ENCODE results near the gene HYI.

HYI gene

DNA sequence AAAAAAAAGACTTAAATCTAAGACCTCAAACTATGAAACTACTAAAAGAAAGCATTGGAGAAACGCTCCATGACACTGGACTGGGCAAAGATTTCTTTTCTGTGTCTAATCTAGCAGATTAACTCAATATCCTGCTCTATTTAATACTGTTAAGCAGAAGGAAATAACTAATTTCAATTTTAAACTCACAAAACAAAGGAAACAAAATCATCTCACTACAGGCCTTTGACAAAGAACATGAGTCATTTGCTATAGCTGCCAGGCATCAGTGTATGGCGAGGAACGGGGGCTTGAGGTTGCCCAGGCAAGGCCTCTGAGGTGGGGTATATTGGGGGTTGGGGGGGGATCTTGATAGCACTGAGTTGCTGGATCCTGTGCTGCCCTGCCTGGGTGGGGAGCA lies 43.2 kb downstream of the HYI start:
- no peak for TF ChIP-seq ZBTB7A (IDR thresholded peaks at IDR 0.05; ENCODE audit: low read depth)
- TF ChIP-seq NFIC (IDR thresholded peaks at IDR 0.05), result no peak
- no peak for TF ChIP-seq TCF12 (IDR thresholded peaks at IDR 0.05; ENCODE audit: low read depth)
- TF ChIP-seq, protein P1, sequence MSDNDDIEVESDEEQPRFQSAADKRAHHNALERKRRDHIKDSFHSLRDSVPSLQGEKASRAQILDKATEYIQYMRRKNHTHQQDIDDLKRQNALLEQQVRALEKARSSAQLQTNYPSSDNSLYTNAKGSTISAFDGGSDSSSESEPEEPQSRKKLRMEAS (IDR thresholded peaks at IDR 0.05), result no peak
- no peak for TF ChIP-seq CREB1 (IDR thresholded peaks at IDR 0.05; ENCODE audit: low read depth)
- TF ChIP-seq TEAD4 (IDR thresholded peaks at IDR 0.05), result no peak
- no peak for TF ChIP-seq EP300 (IDR thresholded peaks at IDR 0.05; ENCODE audit: borderline replicate concordance)
- no peak for TF ChIP-seq RAD21 (IDR thresholded peaks at IDR 0.05; ENCODE audit: low read depth)
- TF ChIP-seq EGR1 (IDR thresholded peaks at IDR 0.05), result no peak
- TF ChIP-seq CEBPB (IDR thresholded peaks at IDR 0.05), result no peak
- TF ChIP-seq, protein P2, sequence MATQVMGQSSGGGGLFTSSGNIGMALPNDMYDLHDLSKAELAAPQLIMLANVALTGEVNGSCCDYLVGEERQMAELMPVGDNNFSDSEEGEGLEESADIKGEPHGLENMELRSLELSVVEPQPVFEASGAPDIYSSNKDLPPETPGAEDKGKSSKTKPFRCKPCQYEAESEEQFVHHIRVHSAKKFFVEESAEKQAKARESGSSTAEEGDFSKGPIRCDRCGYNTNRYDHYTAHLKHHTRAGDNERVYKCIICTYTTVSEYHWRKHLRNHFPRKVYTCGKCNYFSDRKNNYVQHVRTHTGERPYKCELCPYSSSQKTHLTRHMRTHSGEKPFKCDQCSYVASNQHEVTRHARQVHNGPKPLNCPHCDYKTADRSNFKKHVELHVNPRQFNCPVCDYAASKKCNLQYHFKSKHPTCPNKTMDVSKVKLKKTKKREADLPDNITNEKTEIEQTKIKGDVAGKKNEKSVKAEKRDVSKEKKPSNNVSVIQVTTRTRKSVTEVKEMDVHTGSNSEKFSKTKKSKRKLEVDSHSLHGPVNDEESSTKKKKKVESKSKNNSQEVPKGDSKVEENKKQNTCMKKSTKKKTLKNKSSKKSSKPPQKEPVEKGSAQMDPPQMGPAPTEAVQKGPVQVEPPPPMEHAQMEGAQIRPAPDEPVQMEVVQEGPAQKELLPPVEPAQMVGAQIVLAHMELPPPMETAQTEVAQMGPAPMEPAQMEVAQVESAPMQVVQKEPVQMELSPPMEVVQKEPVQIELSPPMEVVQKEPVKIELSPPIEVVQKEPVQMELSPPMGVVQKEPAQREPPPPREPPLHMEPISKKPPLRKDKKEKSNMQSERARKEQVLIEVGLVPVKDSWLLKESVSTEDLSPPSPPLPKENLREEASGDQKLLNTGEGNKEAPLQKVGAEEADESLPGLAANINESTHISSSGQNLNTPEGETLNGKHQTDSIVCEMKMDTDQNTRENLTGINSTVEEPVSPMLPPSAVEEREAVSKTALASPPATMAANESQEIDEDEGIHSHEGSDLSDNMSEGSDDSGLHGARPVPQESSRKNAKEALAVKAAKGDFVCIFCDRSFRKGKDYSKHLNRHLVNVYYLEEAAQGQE (IDR thresholded peaks at IDR 0.05; ENCODE audit: low read depth), result no peak
- no peak for TF ChIP-seq FOXM1 (IDR thresholded peaks at IDR 0.05; ENCODE audit: borderline replicate concordance, low read depth)
- TF ChIP-seq, protein P3, sequence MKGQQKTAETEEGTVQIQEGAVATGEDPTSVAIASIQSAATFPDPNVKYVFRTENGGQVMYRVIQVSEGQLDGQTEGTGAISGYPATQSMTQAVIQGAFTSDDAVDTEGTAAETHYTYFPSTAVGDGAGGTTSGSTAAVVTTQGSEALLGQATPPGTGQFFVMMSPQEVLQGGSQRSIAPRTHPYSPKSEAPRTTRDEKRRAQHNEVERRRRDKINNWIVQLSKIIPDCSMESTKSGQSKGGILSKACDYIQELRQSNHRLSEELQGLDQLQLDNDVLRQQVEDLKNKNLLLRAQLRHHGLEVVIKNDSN (IDR thresholded peaks at IDR 0.05), result no peak
- no peak for TF ChIP-seq YY1 (IDR thresholded peaks at IDR 0.05; ENCODE audit: low read depth)

DNA sequence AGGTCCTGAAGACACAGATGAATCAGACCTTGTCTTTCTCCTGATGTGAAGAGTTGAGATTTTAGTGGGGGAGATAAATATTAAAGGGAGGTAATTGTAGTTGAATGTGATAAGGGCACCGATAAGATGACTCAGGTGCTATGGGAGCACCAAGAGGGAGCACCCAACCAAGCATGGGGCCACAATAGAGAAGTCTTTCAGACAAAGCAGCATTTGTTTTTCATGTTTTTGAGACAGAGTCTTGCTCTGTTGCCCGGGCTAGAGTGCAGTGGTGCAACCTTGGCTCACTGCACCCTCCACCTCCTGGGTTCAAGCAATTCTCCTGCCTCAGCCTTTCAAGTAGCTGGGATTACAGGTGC lies 47.9 kb downstream of the HYI start:
- TF ChIP-seq TCF12 (IDR thresholded peaks at IDR 0.05; ENCODE audit: low read depth), result no peak
- TF ChIP-seq, protein P2 (IDR thresholded peaks at IDR 0.05; ENCODE audit: low read depth), result no peak
- TF ChIP-seq EGR1 (IDR thresholded peaks at IDR 0.05), result no peak
- no peak for TF ChIP-seq TEAD4 (IDR thresholded peaks at IDR 0.05)
- TF ChIP-seq CREB1 (IDR thresholded peaks at IDR 0.05; ENCODE audit: low read depth), result no peak

DNA sequence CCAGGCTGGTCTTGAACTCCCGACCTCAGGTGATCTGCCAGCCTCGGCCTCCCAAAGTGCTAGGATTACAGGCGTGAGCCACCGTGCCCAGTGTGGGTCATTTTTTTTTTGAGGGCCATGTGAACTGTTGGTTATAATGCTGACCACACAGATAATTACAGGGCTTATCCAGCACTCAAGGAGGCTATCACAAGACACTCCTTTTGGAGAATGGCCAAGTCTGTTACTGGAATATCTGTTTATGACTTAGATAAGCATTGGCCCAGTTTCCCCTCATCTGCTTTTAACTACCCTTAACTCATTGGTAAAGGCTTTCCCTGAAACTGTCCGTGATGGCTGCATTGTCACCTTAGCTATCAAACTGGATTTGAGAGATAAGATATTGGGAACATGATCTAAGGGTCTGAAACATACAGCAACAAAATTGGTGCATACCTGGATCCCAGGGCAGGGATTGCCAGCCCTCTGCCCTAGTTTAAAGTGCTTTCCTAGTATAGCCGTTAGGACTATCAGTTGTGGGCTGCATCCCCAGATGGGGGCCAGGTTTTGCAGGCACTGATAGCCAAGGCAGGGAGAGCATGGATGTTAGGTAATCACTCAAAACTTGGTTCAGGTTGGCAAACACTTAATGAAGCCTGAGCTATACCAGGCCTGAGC lies 48.4 kb downstream of the HYI start:
- TF ChIP-seq, protein P3 (IDR thresholded peaks at IDR 0.05), result no peak
- TF ChIP-seq RAD21 (IDR thresholded peaks at IDR 0.05; ENCODE audit: low read depth) (no peak), FOXM1 (IDR thresholded peaks at IDR 0.05; ENCODE audit: borderline replicate concordance, low read depth) (no peak), EGR1 (IDR thresholded peaks at IDR 0.05) (no peak)
- TF ChIP-seq, protein P1 (IDR thresholded peaks at IDR 0.05), result no peak

DNA sequence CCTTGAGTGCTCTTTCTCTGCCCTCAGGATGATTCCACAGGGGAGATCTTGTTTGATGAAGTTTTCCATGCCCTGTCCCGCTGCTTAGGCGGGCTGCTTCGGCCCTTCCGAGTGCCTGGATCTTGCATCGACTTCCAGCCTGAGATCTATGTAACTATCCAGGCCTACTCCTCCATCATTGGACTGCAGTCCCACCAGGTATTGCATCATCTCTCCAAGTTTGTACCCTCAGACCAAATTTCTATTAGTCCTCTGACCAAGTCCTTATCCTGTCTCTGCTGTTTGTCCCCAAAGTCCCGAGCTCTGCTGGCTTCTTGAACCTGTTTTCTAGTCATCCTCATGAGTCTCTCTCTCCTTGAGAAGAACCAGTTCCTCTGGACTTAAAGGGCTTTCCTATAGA lies 49.4 kb downstream of the HYI start:
- TF ChIP-seq NFIC (IDR thresholded peaks at IDR 0.05), result no peak
- no peak for TF ChIP-seq RAD21 (IDR thresholded peaks at IDR 0.05; ENCODE audit: low read depth)
- no peak for TF ChIP-seq YY1 (IDR thresholded peaks at IDR 0.05; ENCODE audit: low read depth)
- no peak for TF ChIP-seq TCF12 (IDR thresholded peaks at IDR 0.05; ENCODE audit: low read depth)
- TF ChIP-seq, protein P1 (IDR thresholded peaks at IDR 0.05), result no peak
- TF ChIP-seq, protein P2 (IDR thresholded peaks at IDR 0.05; ENCODE audit: low read depth), result no peak
- TF ChIP-seq CEBPB (IDR thresholded peaks at IDR 0.05), result no peak
- TF ChIP-seq TEAD4 (IDR thresholded peaks at IDR 0.05), result no peak
- TF ChIP-seq EGR1 (IDR thresholded peaks at IDR 0.05), result no peak
- TF ChIP-seq FOXM1 (IDR thresholded peaks at IDR 0.05; ENCODE audit: borderline replicate concordance, low read depth), result no peak
- TF ChIP-seq, protein P3 (IDR thresholded peaks at IDR 0.05), result no peak
- no peak for TF ChIP-seq TAF1 (IDR thresholded peaks at IDR 0.05; ENCODE audit: low read depth)
- TF ChIP-seq CREB1 (IDR thresholded peaks at IDR 0.05; ENCODE audit: low read depth), result no peak
- TF ChIP-seq EP300 (IDR thresholded peaks at IDR 0.05; ENCODE audit: borderline replicate concordance), result no peak
- no peak for TF ChIP-seq ZBTB7A (IDR thresholded peaks at IDR 0.05; ENCODE audit: low read depth)

Measured in Ishikawa (cell line).